Measurements from ENCODE around the gene PKD1L1.

GRCh38 chr7:47932016-47932415 is 16.2 kb downstream of the PKD1L1 start:
- TF ChIP-seq, protein P1, sequence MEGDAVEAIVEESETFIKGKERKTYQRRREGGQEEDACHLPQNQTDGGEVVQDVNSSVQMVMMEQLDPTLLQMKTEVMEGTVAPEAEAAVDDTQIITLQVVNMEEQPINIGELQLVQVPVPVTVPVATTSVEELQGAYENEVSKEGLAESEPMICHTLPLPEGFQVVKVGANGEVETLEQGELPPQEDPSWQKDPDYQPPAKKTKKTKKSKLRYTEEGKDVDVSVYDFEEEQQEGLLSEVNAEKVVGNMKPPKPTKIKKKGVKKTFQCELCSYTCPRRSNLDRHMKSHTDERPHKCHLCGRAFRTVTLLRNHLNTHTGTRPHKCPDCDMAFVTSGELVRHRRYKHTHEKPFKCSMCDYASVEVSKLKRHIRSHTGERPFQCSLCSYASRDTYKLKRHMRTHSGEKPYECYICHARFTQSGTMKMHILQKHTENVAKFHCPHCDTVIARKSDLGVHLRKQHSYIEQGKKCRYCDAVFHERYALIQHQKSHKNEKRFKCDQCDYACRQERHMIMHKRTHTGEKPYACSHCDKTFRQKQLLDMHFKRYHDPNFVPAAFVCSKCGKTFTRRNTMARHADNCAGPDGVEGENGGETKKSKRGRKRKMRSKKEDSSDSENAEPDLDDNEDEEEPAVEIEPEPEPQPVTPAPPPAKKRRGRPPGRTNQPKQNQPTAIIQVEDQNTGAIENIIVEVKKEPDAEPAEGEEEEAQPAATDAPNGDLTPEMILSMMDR (IDR thresholded peaks at IDR 0.05) = no peak
- no peak for TF ChIP-seq POLR2A (IDR thresholded peaks at IDR 0.05)
